ENCODE results near the gene ABRACL. TPM values are rescaled to one million over a fixed set of nuclear protein-coding genes. Genes with fewer than 3 reads are reported as not detected.

ABRACL gene
- total and polyA plus RNA-seq, 2 experiments from 2014 or later, result 134 to 516 TPM

DNA sequence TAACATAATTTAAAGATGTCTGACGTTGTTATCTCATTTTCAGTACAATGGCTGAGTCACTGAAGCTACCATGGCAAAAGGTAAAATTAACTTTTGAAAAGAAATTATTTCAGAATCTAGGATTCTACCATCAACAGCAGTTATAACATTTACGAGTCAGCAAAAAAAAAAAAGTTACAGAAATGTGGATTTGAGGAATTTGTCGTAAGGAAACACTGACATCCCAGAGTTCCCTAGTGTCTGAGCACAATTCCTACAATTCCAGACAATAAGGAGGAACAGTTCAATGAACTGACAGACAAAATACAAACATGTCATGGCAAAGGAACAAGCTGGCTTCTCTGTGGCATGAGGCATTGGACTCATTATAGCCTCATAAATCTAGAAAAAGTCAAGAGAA lies 19.1 kb downstream of the ABRACL start:
- H3K4me1 Mint-ChIP-seq, result peaks cover 8% of the 10 kb centered on the region
- Histone ChIP-seq H3K36me3 (ENCODE audit: insufficient read depth) (peaks cover 6% of the 10 kb centered on the region; the same call in 1 of the 2 replicates), H3K4me3 (no peak overlapping the region), H3K9me2 (ENCODE audit: insufficient read depth) (no peaks in the 10 kb centered on the region), H3F3A (replicated peaks; ENCODE audit: low read depth) (no peaks in the 10 kb centered on the region), H2AFZ (no peak overlapping the region), H4K20me1 (replicated peaks; ENCODE audit: insufficient read depth) (no peaks in the 10 kb centered on the region), H3K79me2 (replicated peaks; ENCODE audit: insufficient read depth) (no peaks in the 10 kb centered on the region), H3K4me1 (ENCODE audit: insufficient read depth) (no peaks in the 10 kb centered on the region), H3K27me3 (ENCODE audit: insufficient read depth) (no peaks in the 10 kb centered on the region), H3K27ac (ENCODE audit: low read depth) (no peak overlapping the region), H3K4me2 (no peak overlapping the region)
- H3K9me3 Mint-ChIP-seq, result no peaks in the 10 kb centered on the region
- H3K27ac Mint-ChIP-seq, result no peak overlapping the region
- TF ChIP-seq ZNF114 (CRISPR knock-in tag; IDR thresholded peaks at IDR 0.05) (no peak), EZH2 (IDR thresholded peaks at IDR 0.05; ENCODE audit: low read depth, unreplicated experiment) (no peak), ZNF462 (CRISPR knock-in tag; IDR thresholded peaks at IDR 0.05) (no peak), POLR2AphosphoS5 (IDR thresholded peaks at IDR 0.05; ENCODE audit: low read depth) (no peak), ZNF331 (CRISPR knock-in tag; IDR thresholded peaks at IDR 0.05; ENCODE audit: low read depth) (no peak), EZH2phosphoT487 (IDR thresholded peaks at IDR 0.05; ENCODE audit: unreplicated experiment) (no peak), NANOG (IDR thresholded peaks at IDR 0.05; ENCODE audit: borderline replicate concordance) (no peak), CREB1 (CRISPR knock-in tag; IDR thresholded peaks at IDR 0.05; ENCODE audit: low read depth) (no peak), ETS1 (IDR thresholded peaks at IDR 0.05) (no peak), JUNB (IDR thresholded peaks at IDR 0.05; ENCODE audit: unreplicated experiment) (no peak), STAT1 (IDR thresholded peaks at IDR 0.05; ENCODE audit: unreplicated experiment) (no peak)
- TF ChIP-seq, protein P1, sequence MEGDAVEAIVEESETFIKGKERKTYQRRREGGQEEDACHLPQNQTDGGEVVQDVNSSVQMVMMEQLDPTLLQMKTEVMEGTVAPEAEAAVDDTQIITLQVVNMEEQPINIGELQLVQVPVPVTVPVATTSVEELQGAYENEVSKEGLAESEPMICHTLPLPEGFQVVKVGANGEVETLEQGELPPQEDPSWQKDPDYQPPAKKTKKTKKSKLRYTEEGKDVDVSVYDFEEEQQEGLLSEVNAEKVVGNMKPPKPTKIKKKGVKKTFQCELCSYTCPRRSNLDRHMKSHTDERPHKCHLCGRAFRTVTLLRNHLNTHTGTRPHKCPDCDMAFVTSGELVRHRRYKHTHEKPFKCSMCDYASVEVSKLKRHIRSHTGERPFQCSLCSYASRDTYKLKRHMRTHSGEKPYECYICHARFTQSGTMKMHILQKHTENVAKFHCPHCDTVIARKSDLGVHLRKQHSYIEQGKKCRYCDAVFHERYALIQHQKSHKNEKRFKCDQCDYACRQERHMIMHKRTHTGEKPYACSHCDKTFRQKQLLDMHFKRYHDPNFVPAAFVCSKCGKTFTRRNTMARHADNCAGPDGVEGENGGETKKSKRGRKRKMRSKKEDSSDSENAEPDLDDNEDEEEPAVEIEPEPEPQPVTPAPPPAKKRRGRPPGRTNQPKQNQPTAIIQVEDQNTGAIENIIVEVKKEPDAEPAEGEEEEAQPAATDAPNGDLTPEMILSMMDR (conservative IDR thresholded peaks at IDR 0.05; ENCODE audit: low read depth in 2 of 2), result no peak
- TF ChIP-seq, protein P2, sequence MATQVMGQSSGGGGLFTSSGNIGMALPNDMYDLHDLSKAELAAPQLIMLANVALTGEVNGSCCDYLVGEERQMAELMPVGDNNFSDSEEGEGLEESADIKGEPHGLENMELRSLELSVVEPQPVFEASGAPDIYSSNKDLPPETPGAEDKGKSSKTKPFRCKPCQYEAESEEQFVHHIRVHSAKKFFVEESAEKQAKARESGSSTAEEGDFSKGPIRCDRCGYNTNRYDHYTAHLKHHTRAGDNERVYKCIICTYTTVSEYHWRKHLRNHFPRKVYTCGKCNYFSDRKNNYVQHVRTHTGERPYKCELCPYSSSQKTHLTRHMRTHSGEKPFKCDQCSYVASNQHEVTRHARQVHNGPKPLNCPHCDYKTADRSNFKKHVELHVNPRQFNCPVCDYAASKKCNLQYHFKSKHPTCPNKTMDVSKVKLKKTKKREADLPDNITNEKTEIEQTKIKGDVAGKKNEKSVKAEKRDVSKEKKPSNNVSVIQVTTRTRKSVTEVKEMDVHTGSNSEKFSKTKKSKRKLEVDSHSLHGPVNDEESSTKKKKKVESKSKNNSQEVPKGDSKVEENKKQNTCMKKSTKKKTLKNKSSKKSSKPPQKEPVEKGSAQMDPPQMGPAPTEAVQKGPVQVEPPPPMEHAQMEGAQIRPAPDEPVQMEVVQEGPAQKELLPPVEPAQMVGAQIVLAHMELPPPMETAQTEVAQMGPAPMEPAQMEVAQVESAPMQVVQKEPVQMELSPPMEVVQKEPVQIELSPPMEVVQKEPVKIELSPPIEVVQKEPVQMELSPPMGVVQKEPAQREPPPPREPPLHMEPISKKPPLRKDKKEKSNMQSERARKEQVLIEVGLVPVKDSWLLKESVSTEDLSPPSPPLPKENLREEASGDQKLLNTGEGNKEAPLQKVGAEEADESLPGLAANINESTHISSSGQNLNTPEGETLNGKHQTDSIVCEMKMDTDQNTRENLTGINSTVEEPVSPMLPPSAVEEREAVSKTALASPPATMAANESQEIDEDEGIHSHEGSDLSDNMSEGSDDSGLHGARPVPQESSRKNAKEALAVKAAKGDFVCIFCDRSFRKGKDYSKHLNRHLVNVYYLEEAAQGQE (IDR thresholded peaks at IDR 0.05; ENCODE audit: unreplicated experiment), result no peak
- ATAC-seq (no peak), DNase-seq (ENCODE audit: low spot score) (no peak)
- H3K4me3 Mint-ChIP-seq, result no peak overlapping the region
- peaks cover 13% of the 10 kb centered on the region; the same call in 2 of the 3 replicates for H3K36me3 Mint-ChIP-seq (ENCODE audit: low read depth)
- no peaks in the 10 kb centered on the region for H3K27me3 Mint-ChIP-seq (ENCODE audit: insufficient read depth, low read depth, poor library complexity)

Measured in GM23338 (cell line).